ENCODE measurements around the gene PRR5L. TPM values are rescaled to one million over a fixed set of nuclear protein-coding genes. Genes with fewer than 3 reads are reported as not detected.

Gene PRR5L
- total RNA-seq, 1 experiment from 2014 or later = 1.2 TPM

GRCh38 chr11:36512016-36512415 lies 215.9 kb downstream of the PRR5L start:
- Mint-ChIP-seq H3K27me3 (ENCODE audit: unreplicated experiment) (peaks cover 28% of the 10 kb centered on the region), H3K36me3 (ENCODE audit: insufficient read depth, unreplicated experiment) (peaks cover 24% of the 10 kb centered on the region), H3K9me3 (ENCODE audit: low read depth, unreplicated experiment) (peaks cover 7% of the 10 kb centered on the region), H3K4me1 (ENCODE audit: low read depth, unreplicated experiment) (peaks cover 16% of the 10 kb centered on the region), H3K4me3 (ENCODE audit: low read depth, unreplicated experiment) (no peak overlapping the region), H3K27ac (ENCODE audit: unreplicated experiment) (no peak overlapping the region)
- TF ChIP-seq, protein P1, sequence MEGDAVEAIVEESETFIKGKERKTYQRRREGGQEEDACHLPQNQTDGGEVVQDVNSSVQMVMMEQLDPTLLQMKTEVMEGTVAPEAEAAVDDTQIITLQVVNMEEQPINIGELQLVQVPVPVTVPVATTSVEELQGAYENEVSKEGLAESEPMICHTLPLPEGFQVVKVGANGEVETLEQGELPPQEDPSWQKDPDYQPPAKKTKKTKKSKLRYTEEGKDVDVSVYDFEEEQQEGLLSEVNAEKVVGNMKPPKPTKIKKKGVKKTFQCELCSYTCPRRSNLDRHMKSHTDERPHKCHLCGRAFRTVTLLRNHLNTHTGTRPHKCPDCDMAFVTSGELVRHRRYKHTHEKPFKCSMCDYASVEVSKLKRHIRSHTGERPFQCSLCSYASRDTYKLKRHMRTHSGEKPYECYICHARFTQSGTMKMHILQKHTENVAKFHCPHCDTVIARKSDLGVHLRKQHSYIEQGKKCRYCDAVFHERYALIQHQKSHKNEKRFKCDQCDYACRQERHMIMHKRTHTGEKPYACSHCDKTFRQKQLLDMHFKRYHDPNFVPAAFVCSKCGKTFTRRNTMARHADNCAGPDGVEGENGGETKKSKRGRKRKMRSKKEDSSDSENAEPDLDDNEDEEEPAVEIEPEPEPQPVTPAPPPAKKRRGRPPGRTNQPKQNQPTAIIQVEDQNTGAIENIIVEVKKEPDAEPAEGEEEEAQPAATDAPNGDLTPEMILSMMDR (IDR thresholded peaks at IDR 0.05; ENCODE audit: unreplicated experiment) = no peak
- no peak for DNase-seq
- CTCF ChIA-PET = no interaction called here
- intact Hi-C loops (cut with micrococcal nuclease; ENCODE audit: unreplicated experiment) = no loop called here
- BruUV-seq (replicated peaks) = no TSS peak

- DNase-seq = no peak
- intact Hi-C loops (cut with micrococcal nuclease; ENCODE audit: unreplicated experiment) = no loop called here
- H3K4me3 Mint-ChIP-seq (ENCODE audit: low read depth, unreplicated experiment) = no peak overlapping the region
- TF ChIP-seq, protein P1 (IDR thresholded peaks at IDR 0.05; ENCODE audit: unreplicated experiment) = no peak
- H3K27ac Mint-ChIP-seq (ENCODE audit: unreplicated experiment) = no peak overlapping the region
- CTCF ChIA-PET = no interaction called here
- peaks cover 6% of the 10 kb centered on the region for H3K4me1 Mint-ChIP-seq (ENCODE audit: low read depth, unreplicated experiment)
- peaks cover 19% of the 10 kb centered on the region for H3K36me3 Mint-ChIP-seq (ENCODE audit: insufficient read depth, unreplicated experiment)
- H3K27me3 Mint-ChIP-seq (ENCODE audit: unreplicated experiment) = peaks cover 28% of the 10 kb centered on the region
- BruUV-seq (replicated peaks) = no TSS peak
- peaks cover 7% of the 10 kb centered on the region for H3K9me3 Mint-ChIP-seq (ENCODE audit: low read depth, unreplicated experiment)
Measured at GRCh38 chr11:36513965-36514364, 217.9 kb downstream of the PRR5L start.

Other genes with a start within 250 kb of the PRR5L start
- 40.7 and 44.1 TPM in 2 replicates for gene COMMD9, start 6.9 kb upstream of the PRR5L start, total RNA-seq (2022)
- gene TRAF6, start 214.0 kb downstream of the PRR5L start, total RNA-seq (2022) = 13.5 and 14.8 TPM in 2 replicates